GM23338 (cell line): ENCODE data around the gene ADGRL3. TPM values are rescaled to one million over a fixed set of nuclear protein-coding genes. Genes with fewer than 3 reads are reported as not detected.

ENCODE experiments used
- ATAC-seq: fragments of 200-7000 bp; cut with Tn5 transposase; 3 replicates; pipeline ENCODE4 v1.9.1; 2020
- DNase-seq: peaks from one replicate; pipeline ENCODE4 v3.0.0-alpha.2; 2015; ENCODE audit warnings: low spot score
- H2AFZ ChIP-seq: fragments of 200-600 bp; sonication (generic); 2 replicates; pipeline ENCODE4 v1.8.0; 2016; ENCODE audit warnings: antibody characterized with exemption, mild to moderate bottlenecking, moderate library complexity
- H3F3A ChIP-seq: fragments of 200-600 bp; sonication (generic); replicated peaks from 2 replicates; pipeline ENCODE4 v1.8.0; 2017; ENCODE audit warnings: antibody characterized with exemption, mixed run types, low read depth
- H3K27ac ChIP-seq: fragments of 200-600 bp; sonication (generic); 2 replicates; pipeline ENCODE4 v1.6.1; 2016; ENCODE audit warnings: low read depth
- H3K27me3 ChIP-seq: fragments of 200-600 bp; sonication (generic); 2 replicates; pipeline ENCODE4 v1.8.0; 2016; ENCODE audit warnings: mild to moderate bottlenecking, mixed run types, moderate library complexity; ENCODE audit not compliant: insufficient read depth
- H3K36me3 ChIP-seq: fragments of 200-600 bp; sonication (generic); 2 replicates; pipeline ENCODE4 v1.8.0; 2016; ENCODE audit warnings: mild to moderate bottlenecking; ENCODE audit not compliant: insufficient read depth
- H3K4me1 ChIP-seq: fragments of 200-600 bp; sonication (generic); 2 replicates; pipeline ENCODE4 v1.8.0; 2016; ENCODE audit warnings: mild to moderate bottlenecking, moderate library complexity; ENCODE audit not compliant: insufficient read depth
- H3K4me2 ChIP-seq: fragments of 200-600 bp; sonication (generic); 2 replicates; pipeline ENCODE4 v1.7.1; 2017; ENCODE audit warnings: mixed run types
- H3K4me3 ChIP-seq: fragments of 200-600 bp; sonication (generic); 2 replicates; pipeline ENCODE4 v1.6.1; 2016; ENCODE audit warnings: mixed run types
- H3K79me2 ChIP-seq: fragments of 200-600 bp; sonication (generic); replicated peaks from 2 replicates; pipeline ENCODE4 v1.8.0; 2017; ENCODE audit warnings: mild to moderate bottlenecking; ENCODE audit not compliant: insufficient read depth
- H3K9me2 ChIP-seq: fragments of 200-600 bp; sonication (generic); 2 replicates; pipeline ENCODE4 v1.8.0; 2017; ENCODE audit not compliant: insufficient read depth
- H4K20me1 ChIP-seq: fragments of 200-600 bp; sonication (generic); replicated peaks from 2 replicates; pipeline ENCODE4 v1.8.0; 2017; ENCODE audit warnings: mild to moderate bottlenecking; ENCODE audit not compliant: insufficient read depth
- H3K27ac Mint-ChIP-seq: 2 replicates; pipeline ENCODE4 v1.8.0; 2020; ENCODE audit warnings: inconsistent platforms, mild to moderate bottlenecking, moderate library complexity, mixed read lengths
- H3K27me3 Mint-ChIP-seq: 3 replicates; pipeline ENCODE4 v1.8.0; 2022; ENCODE audit warnings: low read depth, mild to moderate bottlenecking, moderate library complexity, mixed read lengths, inconsistent platforms; ENCODE audit not compliant: insufficient read depth, poor library complexity
- H3K36me3 Mint-ChIP-seq: 3 replicates; pipeline ENCODE4 v1.8.0; 2021; ENCODE audit warnings: low read depth, mild to moderate bottlenecking, inconsistent platforms, moderate library complexity, mixed read lengths
- H3K4me1 Mint-ChIP-seq: 3 replicates; pipeline ENCODE4 v1.8.0; 2020; ENCODE audit warnings: mild to moderate bottlenecking, inconsistent platforms, mixed read lengths
- H3K4me3 Mint-ChIP-seq: 3 replicates; pipeline ENCODE4 v1.8.0; 2021; ENCODE audit warnings: moderate library complexity, mild to moderate bottlenecking, inconsistent platforms, mixed read lengths
- H3K9me3 Mint-ChIP-seq: 3 replicates; pipeline ENCODE4 v1.8.0; 2020; ENCODE audit warnings: moderate library complexity, mild to moderate bottlenecking, inconsistent platforms, mixed read lengths
- CREB1 ChIP-seq: fragments of 250-450 bp; sonication (Bioruptor Pico); IDR thresholded peaks from 2 replicates; pipeline ENCODE4 v1.5.0; 2020; ENCODE audit warnings: low read depth, mild to moderate bottlenecking, moderate library complexity
- CTCF ChIP-seq, 2 experiments: fragments of 200-600 bp in 1 of 2; sonication (generic) in 1 of 2; conservative IDR thresholded peaks; 2 replicates each; pipeline versions ENCODE4 v1.5.1 to v1.6.1; 2016 to 2017; ENCODE audit warnings: antibody characterized with exemption in 2 of 2, low read depth in 2 of 2, mild to moderate bottlenecking in 2 of 2, moderate library complexity in 1 of 2
- ETS1 ChIP-seq: IDR thresholded peaks from 2 replicates; pipeline ENCODE4 v1.6.1; 2016; ENCODE audit warnings: antibody characterized with exemption
- EZH2 ChIP-seq: fragments of 200-600 bp; sonication (generic); IDR thresholded peaks from one replicate; pipeline ENCODE4 v1.8.0; 2017; ENCODE audit warnings: antibody characterized with exemption, mild to moderate bottlenecking, low read depth; ENCODE audit not compliant: unreplicated experiment
- EZH2phosphoT487 ChIP-seq: fragments of 200-600 bp; sonication (generic); IDR thresholded peaks from one replicate; pipeline ENCODE4 v1.8.1; 2018; ENCODE audit warnings: antibody characterized with exemption; ENCODE audit not compliant: unreplicated experiment
- JUNB ChIP-seq: IDR thresholded peaks from one replicate; pipeline ENCODE4 v1.6.1; 2016; ENCODE audit warnings: antibody characterized with exemption; ENCODE audit not compliant: unreplicated experiment
- NANOG ChIP-seq: IDR thresholded peaks from 2 replicates; pipeline ENCODE4 v1.6.1; 2016; ENCODE audit warnings: antibody characterized with exemption, borderline replicate concordance
- POLR2AphosphoS5 ChIP-seq: IDR thresholded peaks from 2 replicates; pipeline ENCODE4 v1.6.1; 2016; ENCODE audit warnings: antibody characterized with exemption, low read depth
- REST ChIP-seq: IDR thresholded peaks from one replicate; pipeline ENCODE4 v1.6.1; 2018; ENCODE audit warnings: antibody characterized with exemption; ENCODE audit not compliant: unreplicated experiment
- STAT1 ChIP-seq: IDR thresholded peaks from one replicate; pipeline ENCODE4 v1.6.1; 2016; ENCODE audit warnings: antibody characterized with exemption; ENCODE audit not compliant: unreplicated experiment
- ZNF114 ChIP-seq: fragments of 250-450 bp; sonication (Bioruptor Pico); IDR thresholded peaks from 2 replicates; pipeline ENCODE4 v1.5.0; 2020; ENCODE audit warnings: mild to moderate bottlenecking, moderate library complexity
- ZNF331 ChIP-seq: fragments of 250-450 bp; sonication (Bioruptor Pico); IDR thresholded peaks from 2 replicates; pipeline ENCODE4 v1.5.0; 2020; ENCODE audit warnings: low read depth, mild to moderate bottlenecking, moderate library complexity
- ZNF462 ChIP-seq: fragments of 250-450 bp; sonication (Bioruptor Pico); IDR thresholded peaks from 2 replicates; pipeline ENCODE4 v1.5.0; 2020; ENCODE audit warnings: mild to moderate bottlenecking, moderate library complexity
- polyA plus RNA-seq: library from polyadenylated mRNA; unstranded; fragments of >200 nt; fragmentation: Nextera tagmentation; extraction: Ambion mirVana; gene quantifications from 2 replicates; pipeline ENCODE4 v1.2.1, GENCODE V29; 2016
- total RNA-seq: library from RNA; depleted of rRNA; stranded (reverse); fragments of >200 nt; shearing (Covaris generic); gene quantifications from 2 replicates; pipeline ENCODE4 v1.2.3, GENCODE V29; 2014

ADGRL3 gene
- total and polyA plus RNA-seq, 2 experiments from 2014 or later, result 9.7 to 16.5 TPM

- Mint-ChIP-seq H3K36me3 (peaks cover 12% of the 10 kb centered on the region; the same call in 2 of the 3 replicates), H3K9me3 (no peaks in the 10 kb centered on the region), H3K4me1 (peaks cover 36% of the 10 kb centered on the region), H3K27ac (no peak overlapping the region), H3K4me3 (peak overlapping the region; percentile 51), H3K27me3 (peaks cover 37% of the 10 kb centered on the region)
- Histone ChIP-seq H3K4me1 (peaks cover 36% of the 10 kb centered on the region), H3K4me2 (peak overlapping the region; percentile 93), H3K27ac (no peak overlapping the region), H3K79me2 (peaks cover 82% of the 10 kb centered on the region), H4K20me1 (peaks cover 8% of the 10 kb centered on the region; the same call in 1 of the 2 replicates), H3K36me3 (no peaks in the 10 kb centered on the region), H3K27me3 (peaks cover 40% of the 10 kb centered on the region), H3K4me3 (peak overlapping the region; percentile 82), H2AFZ (no peak overlapping the region), H3K9me2 (no peaks in the 10 kb centered on the region), H3F3A (no peaks in the 10 kb centered on the region; the same call in 1 of the 2 replicates)
- ATAC-seq (no peak), DNase-seq (peak; percentile 55)
- no peak for TF ChIP-seq POLR2AphosphoS5
- no peak for TF ChIP-seq CREB1 (CRISPR knock-in tag)
- TF ChIP-seq REST, result no peak
- no peak for TF ChIP-seq ZNF331 (CRISPR knock-in tag)
- TF ChIP-seq CTCF (conservative IDR thresholded peaks at IDR 0.05; ENCODE audit: low read depth in 2 of 2), result no peak
- TF ChIP-seq ZNF462 (CRISPR knock-in tag), result no peak
- no peak for TF ChIP-seq EZH2
- TF ChIP-seq ZNF114, result no peak
- no peak for TF ChIP-seq STAT1
- no peak for TF ChIP-seq ETS1
- TF ChIP-seq NANOG, result no peak
- TF ChIP-seq JUNB, result no peak
- no peak for TF ChIP-seq EZH2phosphoT487
Measured at GRCh38 chr4:61204353-61205060, 4.4 kb downstream of the ADGRL3 start.
